ENCODE measurements around the gene DCAF8L1. TPM values are rescaled to one million over a fixed set of nuclear protein-coding genes. Genes with fewer than 3 reads are reported as not detected.
"Not testable (repeated sequence)": the region's sequence is repeated elsewhere in the genome, so short reads cannot be mapped to it uniquely, and the experiment has no call there.

The DCAF8L1 gene
- total RNA-seq, 1 donor from 2014 or later: not detected

- no peak for TF ChIP-seq CTCF (IDR thresholded peaks at IDR 0.05)
- TF ChIP-seq POLR2AphosphoS5 (IDR thresholded peaks at IDR 0.05; ENCODE audit: insufficient read depth in 1 of 2, low read depth in 1 of 2): no peak
- TF ChIP-seq POLR2A (IDR thresholded peaks at IDR 0.05): no peak
- Histone ChIP-seq H3K27ac (no peak overlapping the region), H3K27me3 (no peaks in the 10 kb centered on the region), H3K9me3 (no peaks in the 10 kb centered on the region), H3K4me3 (no peak overlapping the region), H3K36me3 (no peaks in the 10 kb centered on the region), H3K4me1 (no peaks in the 10 kb centered on the region)
- intact Hi-C loops (cut with DNase I): no loop called here
- DNase-seq (ENCODE audit: extremely low spot score in 2 of 2): no peak
These were observed 17.4 kb upstream of the DCAF8L1 start for GRCh38 chrX:27998666-27999065.

- no peaks in the 10 kb centered on the region for H3K36me3 ChIP-seq
- TF ChIP-seq POLR2AphosphoS5 (IDR thresholded peaks at IDR 0.05; ENCODE audit: insufficient read depth in 1 of 2, low read depth in 1 of 2) (no peak), POLR2A (IDR thresholded peaks at IDR 0.05) (no peak), CTCF (IDR thresholded peaks at IDR 0.05) (no peak)
These were observed 16.4 kb upstream of the DCAF8L1 start for GRCh38 chrX:27997622-27998021.

GRCh38 chrX:27996132-27996531 is 14.9 kb upstream of the DCAF8L1 start:
- intact Hi-C loops (cut with DNase I): no loop called here
- Histone ChIP-seq H3K27me3 (no peaks in the 10 kb centered on the region), H3K27ac (no peak overlapping the region)

More at GRCh38 chrX:27997622-27998021, 16.4 kb upstream of the DCAF8L1 start:
- intact Hi-C loops (cut with DNase I): no loop called here
- no peaks in the 10 kb centered on the region for H3K27me3 ChIP-seq
- no peak for DNase-seq (ENCODE audit: extremely low spot score in 2 of 2)
- H3K27ac ChIP-seq: no peak overlapping the region
- no peaks in the 10 kb centered on the region for H3K9me3 ChIP-seq
- H3K4me3 ChIP-seq: no peak overlapping the region
- H3K4me1 ChIP-seq: no peaks in the 10 kb centered on the region

GRCh38 chrX:27995611-27996010 is 14.4 kb upstream of the DCAF8L1 start:
- Histone ChIP-seq H3K36me3 (no peaks in the 10 kb centered on the region), H3K27me3 (no peaks in the 10 kb centered on the region), H3K27ac (no peak overlapping the region), H3K4me3 (no peak overlapping the region), H3K4me1 (no peaks in the 10 kb centered on the region), H3K9me3 (no peaks in the 10 kb centered on the region)
- no peak for DNase-seq (ENCODE audit: extremely low spot score in 2 of 2)
- TF ChIP-seq POLR2A (IDR thresholded peaks at IDR 0.05): no peak
- no peak for TF ChIP-seq POLR2AphosphoS5 (IDR thresholded peaks at IDR 0.05; ENCODE audit: insufficient read depth in 1 of 2, low read depth in 1 of 2)
- TF ChIP-seq CTCF (IDR thresholded peaks at IDR 0.05): no peak
- intact Hi-C loops (cut with DNase I): no loop called here

More at GRCh38 chrX:27996132-27996531, 14.9 kb upstream of the DCAF8L1 start:
- H3K9me3 ChIP-seq: no peaks in the 10 kb centered on the region
- DNase-seq (ENCODE audit: extremely low spot score in 2 of 2): no peak
- no peaks in the 10 kb centered on the region for H3K4me1 ChIP-seq
- no peaks in the 10 kb centered on the region for H3K36me3 ChIP-seq
- TF ChIP-seq POLR2A (IDR thresholded peaks at IDR 0.05): no peak
- TF ChIP-seq POLR2AphosphoS5 (IDR thresholded peaks at IDR 0.05; ENCODE audit: insufficient read depth in 1 of 2, low read depth in 1 of 2): no peak
- TF ChIP-seq CTCF (IDR thresholded peaks at IDR 0.05): no peak
- no peak overlapping the region for H3K4me3 ChIP-seq

GRCh38 chrX:27987862-27988646 is 6.8 kb upstream of the DCAF8L1 start:
- no peak for TF ChIP-seq CTCF (IDR thresholded peaks at IDR 0.05)
- no peak for TF ChIP-seq POLR2A (IDR thresholded peaks at IDR 0.05)
- no peak for TF ChIP-seq POLR2AphosphoS5 (IDR thresholded peaks at IDR 0.05; ENCODE audit: insufficient read depth in 1 of 2, low read depth in 1 of 2)
- intact Hi-C loops (cut with DNase I): no loop called here
- H3K27me3 ChIP-seq: no peaks in the 10 kb centered on the region
- no peak overlapping the region for H3K4me3 ChIP-seq
- no peaks in the 10 kb centered on the region for H3K9me3 ChIP-seq
- no peaks in the 10 kb centered on the region for H3K4me1 ChIP-seq
- DNase-seq (ENCODE audit: extremely low spot score in 2 of 2): no peak
- H3K36me3 ChIP-seq: no peaks in the 10 kb centered on the region
- no peak overlapping the region for H3K27ac ChIP-seq

GRCh38 chrX:27976934-27977333 is 4.3 kb downstream of the DCAF8L1 start:
- H3K27ac ChIP-seq; DNase-seq (ENCODE audit: extremely low spot score in 2 of 2); intact Hi-C loops (cut with DNase I); H3K4me3 ChIP-seq; H3K4me1 ChIP-seq; H3K27me3 ChIP-seq; H3K9me3 ChIP-seq; H3K36me3 ChIP-seq: not testable (repeated sequence)

Measured in vagina (tissue), 2 donors.